ENCODE results near the gene KDM7A. TPM values are rescaled to one million over a fixed set of nuclear protein-coding genes. Genes with fewer than 3 reads are reported as not detected.

KDM7A gene
- polyA plus RNA-seq, 2 donors = 4.0 to 6.6 TPM

DNA sequence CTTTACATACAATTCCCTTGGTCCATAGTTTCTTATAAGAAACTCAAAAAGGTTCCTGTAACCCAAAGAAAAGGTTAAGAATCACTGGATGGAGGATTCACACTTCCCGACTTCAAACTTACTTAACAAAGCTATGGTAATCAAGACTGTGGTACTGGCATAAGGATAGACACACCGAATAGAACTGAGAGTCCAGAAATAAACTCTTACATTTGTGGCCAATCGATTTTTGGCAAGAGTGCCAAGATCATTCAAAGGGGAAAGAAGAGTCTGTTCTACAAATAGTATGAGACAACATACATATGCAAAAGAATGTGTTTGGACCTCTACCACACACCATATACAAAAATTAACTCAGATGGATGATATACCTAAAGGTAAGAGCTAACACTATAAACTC is 32.8 kb downstream of the KDM7A start:
- no peak overlapping the region for H3K4me3 ChIP-seq (ENCODE audit: low read depth in 1 of 2, low read length in 2 of 2)
- H3K9me3 ChIP-seq (ENCODE audit: control insufficient read depth in 2 of 2, insufficient read depth in 1 of 2, low read depth in 1 of 2, low read length in 1 of 2) = peaks cover 0 to 2% of the 10 kb centered on the region in 2 donors
- no peaks in the 10 kb centered on the region for H3K36me3 ChIP-seq (ENCODE audit: control insufficient read depth in 2 of 2, insufficient read depth in 2 of 2, low read length in 1 of 2)
- WGBS, 2 donors = 87% methylated on average over 3 of the region's 3 CpGs
- H3K27ac ChIP-seq (ENCODE audit: low read depth in 2 of 2, low read length in 1 of 2) = no peak overlapping the region
- H3K27me3 ChIP-seq (ENCODE audit: control insufficient read depth in 1 of 2, insufficient read depth in 2 of 2, low read length in 2 of 2) = no peaks in the 10 kb centered on the region
- no peaks in the 10 kb centered on the region for H3K4me1 ChIP-seq (ENCODE audit: control insufficient read depth in 2 of 2, insufficient read depth in 2 of 2, low read length in 1 of 2)

DNA sequence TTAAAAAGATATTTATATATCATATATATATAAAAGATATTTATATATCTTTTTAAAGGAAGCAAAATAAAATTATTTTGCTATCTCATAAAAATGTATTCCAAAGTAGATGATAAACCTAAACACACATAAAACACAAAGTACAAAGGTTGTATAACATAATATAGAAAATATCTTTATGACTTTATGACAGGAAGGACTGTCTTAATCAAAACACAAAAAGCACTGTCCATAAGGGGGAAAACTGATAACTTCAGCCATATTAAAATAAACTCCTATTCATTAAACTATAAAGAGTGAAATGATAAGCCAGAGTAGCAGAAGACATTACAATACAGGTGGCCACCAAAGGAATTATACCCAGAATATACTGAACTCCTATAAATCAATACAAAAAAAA is 34.8 kb downstream of the KDM7A start:
- Histone ChIP-seq H3K36me3 (ENCODE audit: control insufficient read depth in 2 of 2, insufficient read depth in 2 of 2, low read length in 1 of 2) (peaks cover 0 to 2% of the 10 kb centered on the region in 2 donors), H3K4me1 (ENCODE audit: control insufficient read depth in 2 of 2, insufficient read depth in 2 of 2, low read length in 1 of 2) (no peaks in the 10 kb centered on the region), H3K4me3 (ENCODE audit: low read depth in 1 of 2, low read length in 2 of 2) (no peak overlapping the region), H3K9me3 (ENCODE audit: control insufficient read depth in 2 of 2, insufficient read depth in 1 of 2, low read depth in 1 of 2, low read length in 1 of 2) (peaks cover 0 to 2% of the 10 kb centered on the region in 2 donors), H3K27ac (ENCODE audit: low read depth in 2 of 2, low read length in 1 of 2) (no peak overlapping the region), H3K27me3 (ENCODE audit: control insufficient read depth in 1 of 2, insufficient read depth in 2 of 2, low read length in 2 of 2) (no peaks in the 10 kb centered on the region)

DNA sequence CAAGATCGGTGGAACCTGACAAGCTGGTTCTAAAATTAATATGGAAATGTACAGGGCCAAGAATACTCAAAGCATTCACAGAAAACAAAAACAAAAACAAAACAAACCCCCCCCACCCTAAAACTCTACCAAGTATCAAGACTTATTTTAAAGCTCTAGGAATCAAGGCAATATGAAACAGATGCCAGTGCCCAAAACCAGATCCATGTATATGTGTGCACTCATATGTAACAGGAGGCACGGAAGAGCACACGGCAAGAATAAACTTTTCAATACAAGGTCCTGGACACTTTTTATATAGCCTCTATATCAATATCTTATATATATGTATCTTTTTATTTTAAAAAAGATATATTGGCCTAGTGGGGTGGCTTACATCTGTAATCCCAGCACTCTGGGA is 35.5 kb downstream of the KDM7A start:
- peaks cover 0 to 2% of the 10 kb centered on the region in 2 donors for H3K9me3 ChIP-seq (ENCODE audit: control insufficient read depth in 2 of 2, insufficient read depth in 1 of 2, low read depth in 1 of 2, low read length in 1 of 2)
- WGBS, 2 donors = 91 to 96% methylated on average over 3 of the region's 3 CpGs
- H3K4me1 ChIP-seq (ENCODE audit: control insufficient read depth in 2 of 2, insufficient read depth in 2 of 2, low read length in 1 of 2) = no peaks in the 10 kb centered on the region
- no peak overlapping the region for H3K27ac ChIP-seq (ENCODE audit: low read depth in 2 of 2, low read length in 1 of 2)
- H3K27me3 ChIP-seq (ENCODE audit: control insufficient read depth in 1 of 2, insufficient read depth in 2 of 2, low read length in 2 of 2) = no peaks in the 10 kb centered on the region
- peaks cover 0 to 2% of the 10 kb centered on the region in 2 donors for H3K36me3 ChIP-seq (ENCODE audit: control insufficient read depth in 2 of 2, insufficient read depth in 2 of 2, low read length in 1 of 2)
- H3K4me3 ChIP-seq (ENCODE audit: low read depth in 1 of 2, low read length in 2 of 2) = no peak overlapping the region

GRCh38 chr7:140137078-140137477 is 39.7 kb downstream of the KDM7A start:
- H3K27me3 ChIP-seq (ENCODE audit: control insufficient read depth in 1 of 2, insufficient read depth in 2 of 2, low read length in 2 of 2) = no peaks in the 10 kb centered on the region
- no peak overlapping the region for H3K4me3 ChIP-seq (ENCODE audit: low read depth in 1 of 2, low read length in 2 of 2)
- H3K9me3 ChIP-seq (ENCODE audit: control insufficient read depth in 2 of 2, insufficient read depth in 1 of 2, low read depth in 1 of 2, low read length in 1 of 2) = no peaks in the 10 kb centered on the region
- WGBS, 2 donors = 84 to 87% methylated on average over 2 of the region's 2 CpGs
- peaks cover 2 to 6% of the 10 kb centered on the region in 2 donors for H3K36me3 ChIP-seq (ENCODE audit: control insufficient read depth in 2 of 2, insufficient read depth in 2 of 2, low read length in 1 of 2)
- H3K4me1 ChIP-seq (ENCODE audit: control insufficient read depth in 2 of 2, insufficient read depth in 2 of 2, low read length in 1 of 2) = no peaks in the 10 kb centered on the region
- no peak overlapping the region for H3K27ac ChIP-seq (ENCODE audit: low read depth in 2 of 2, low read length in 1 of 2)

GRCh38 chr7:140136073-140136472 is 40.7 kb downstream of the KDM7A start:
- Histone ChIP-seq H3K36me3 (ENCODE audit: control insufficient read depth in 2 of 2, insufficient read depth in 2 of 2, low read length in 1 of 2) (peaks cover 2 to 6% of the 10 kb centered on the region in 2 donors), H3K27me3 (ENCODE audit: control insufficient read depth in 1 of 2, insufficient read depth in 2 of 2, low read length in 2 of 2) (no peaks in the 10 kb centered on the region), H3K9me3 (ENCODE audit: control insufficient read depth in 2 of 2, insufficient read depth in 1 of 2, low read depth in 1 of 2, low read length in 1 of 2) (no peaks in the 10 kb centered on the region)

DNA sequence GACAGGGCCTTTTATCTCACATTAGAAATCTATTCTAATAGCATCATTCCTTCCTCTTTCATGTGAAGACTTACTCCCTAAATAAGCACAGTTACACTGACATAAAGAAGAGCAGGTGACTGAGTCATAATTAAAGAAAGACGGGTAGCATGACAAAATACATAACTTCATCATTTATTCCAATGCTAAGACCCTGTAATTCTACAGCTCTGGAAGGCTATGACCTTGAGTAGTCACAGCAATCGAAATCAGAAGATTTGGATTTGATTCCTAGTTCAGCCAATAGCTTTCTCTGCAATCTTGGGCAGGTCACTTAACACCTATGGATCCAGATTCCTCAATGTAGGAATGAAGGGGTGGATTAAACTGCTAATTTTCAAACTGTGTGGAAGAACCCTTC is 42.7 kb downstream of the KDM7A start:
- peaks cover 2 to 6% of the 10 kb centered on the region in 2 donors for H3K36me3 ChIP-seq (ENCODE audit: control insufficient read depth in 2 of 2, insufficient read depth in 2 of 2, low read length in 1 of 2)

More at GRCh38 chr7:140136073-140136472, 40.7 kb downstream of the KDM7A start:
- no peak overlapping the region for H3K4me3 ChIP-seq (ENCODE audit: low read depth in 1 of 2, low read length in 2 of 2)
- no peaks in the 10 kb centered on the region for H3K4me1 ChIP-seq (ENCODE audit: control insufficient read depth in 2 of 2, insufficient read depth in 2 of 2, low read length in 1 of 2)
- no peak overlapping the region for H3K27ac ChIP-seq (ENCODE audit: low read depth in 2 of 2, low read length in 1 of 2)

DNA sequence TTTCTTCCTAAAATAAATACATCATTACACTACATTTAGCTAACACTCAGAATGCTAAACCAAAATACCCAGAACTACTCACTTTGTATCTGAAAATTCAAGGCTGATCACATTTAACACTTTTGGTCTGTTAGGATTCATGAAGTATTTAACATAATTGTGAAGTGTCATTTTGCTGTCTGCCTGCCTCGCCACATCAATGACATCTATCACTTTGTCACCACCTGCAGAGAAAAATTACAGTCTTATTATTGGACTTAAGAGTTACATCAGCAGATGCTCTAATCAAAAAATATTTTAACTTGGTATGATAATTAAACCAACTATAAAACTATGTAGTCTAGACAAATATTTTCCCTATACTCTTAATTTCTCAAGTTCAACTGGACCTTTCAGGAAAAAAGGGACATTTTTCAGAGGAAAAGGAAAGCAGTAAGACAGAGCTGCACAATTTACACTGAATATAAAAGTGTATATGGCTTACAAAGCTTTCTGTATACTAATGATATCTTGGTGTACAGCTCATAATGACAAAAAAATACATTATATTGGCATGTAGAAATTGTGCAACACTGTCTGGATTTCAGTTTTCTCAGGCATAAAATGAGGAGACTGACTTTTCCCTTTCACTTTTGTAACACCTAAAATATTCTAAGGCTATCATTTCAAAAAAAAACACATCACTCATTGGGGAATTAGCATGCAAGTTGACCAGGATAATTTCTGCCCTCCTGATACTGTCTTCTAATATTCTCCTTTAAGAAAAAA is 49.2 kb downstream of the KDM7A start:
- no peak overlapping the region for H3K27ac ChIP-seq (ENCODE audit: low read depth in 2 of 2, low read length in 1 of 2)
- no peaks in the 10 kb centered on the region for H3K27me3 ChIP-seq (ENCODE audit: control insufficient read depth in 1 of 2, insufficient read depth in 2 of 2, low read length in 2 of 2)
- H3K9me3 ChIP-seq (ENCODE audit: control insufficient read depth in 2 of 2, insufficient read depth in 1 of 2, low read depth in 1 of 2, low read length in 1 of 2) = no peaks in the 10 kb centered on the region
- peaks cover 0 to 7% of the 10 kb centered on the region in 2 donors for H3K36me3 ChIP-seq (ENCODE audit: control insufficient read depth in 2 of 2, insufficient read depth in 2 of 2, low read length in 1 of 2)
- H3K4me3 ChIP-seq (ENCODE audit: low read depth in 1 of 2, low read length in 2 of 2) = no peak overlapping the region
- H3K4me1 ChIP-seq (ENCODE audit: control insufficient read depth in 2 of 2, insufficient read depth in 2 of 2, low read length in 1 of 2) = no peaks in the 10 kb centered on the region
- 97 to 98% methylated on average over 1 of the region's 1 CpG for WGBS, 2 donors

More for the DNA sequence above, 42.7 kb downstream of the KDM7A start:
- H3K27ac ChIP-seq (ENCODE audit: low read depth in 2 of 2, low read length in 1 of 2) = no peak overlapping the region
- H3K4me1 ChIP-seq (ENCODE audit: control insufficient read depth in 2 of 2, insufficient read depth in 2 of 2, low read length in 1 of 2) = no peaks in the 10 kb centered on the region
- H3K9me3 ChIP-seq (ENCODE audit: control insufficient read depth in 2 of 2, insufficient read depth in 1 of 2, low read depth in 1 of 2, low read length in 1 of 2) = no peaks in the 10 kb centered on the region
- WGBS, 2 donors = 87 to 88% methylated on average over 2 of the region's 2 CpGs
- no peaks in the 10 kb centered on the region for H3K27me3 ChIP-seq (ENCODE audit: control insufficient read depth in 1 of 2, insufficient read depth in 2 of 2, low read length in 2 of 2)
- no peak overlapping the region for H3K4me3 ChIP-seq (ENCODE audit: low read depth in 1 of 2, low read length in 2 of 2)

DNA sequence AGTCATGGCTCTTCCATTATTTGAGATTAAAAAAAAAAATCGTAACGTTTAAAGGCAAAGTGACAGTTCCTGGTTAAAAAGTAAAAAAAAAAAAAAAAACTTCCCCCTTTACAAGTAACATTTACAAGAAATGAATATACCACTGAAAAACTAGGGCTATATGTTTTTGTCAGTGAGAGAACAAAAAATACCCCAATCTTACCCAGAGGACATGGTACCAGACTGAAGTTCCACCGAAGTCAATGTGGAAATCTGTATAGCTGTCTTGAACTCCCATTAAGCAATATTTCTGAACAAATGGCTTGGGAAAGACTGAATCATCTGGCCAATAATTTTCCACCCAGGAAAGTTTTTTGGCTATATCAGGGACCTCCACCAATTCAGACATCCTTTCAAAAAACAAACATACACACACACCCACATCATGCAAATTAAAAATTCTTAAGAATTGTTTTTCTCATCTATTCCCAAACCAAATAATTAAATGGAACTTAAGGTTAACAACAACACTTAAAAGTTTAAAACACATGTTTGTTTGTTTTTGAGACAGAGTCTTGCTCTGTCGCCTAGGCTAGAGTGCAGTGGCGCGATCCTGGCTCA is 50.2 kb downstream of the KDM7A start:
- no peak overlapping the region for H3K4me3 ChIP-seq (ENCODE audit: low read depth in 1 of 2, low read length in 2 of 2)
- 95 to 97% methylated on average over 6 of the region's 6 CpGs for WGBS, 2 donors
- no peaks in the 10 kb centered on the region for H3K27me3 ChIP-seq (ENCODE audit: control insufficient read depth in 1 of 2, insufficient read depth in 2 of 2, low read length in 2 of 2)
- peaks cover 2 to 4% of the 10 kb centered on the region in 2 donors for H3K36me3 ChIP-seq (ENCODE audit: control insufficient read depth in 2 of 2, insufficient read depth in 2 of 2, low read length in 1 of 2)
- no peaks in the 10 kb centered on the region for H3K9me3 ChIP-seq (ENCODE audit: control insufficient read depth in 2 of 2, insufficient read depth in 1 of 2, low read depth in 1 of 2, low read length in 1 of 2)
- no peaks in the 10 kb centered on the region for H3K4me1 ChIP-seq (ENCODE audit: control insufficient read depth in 2 of 2, insufficient read depth in 2 of 2, low read length in 1 of 2)
- no peak overlapping the region for H3K27ac ChIP-seq (ENCODE audit: low read depth in 2 of 2, low read length in 1 of 2)

DNA sequence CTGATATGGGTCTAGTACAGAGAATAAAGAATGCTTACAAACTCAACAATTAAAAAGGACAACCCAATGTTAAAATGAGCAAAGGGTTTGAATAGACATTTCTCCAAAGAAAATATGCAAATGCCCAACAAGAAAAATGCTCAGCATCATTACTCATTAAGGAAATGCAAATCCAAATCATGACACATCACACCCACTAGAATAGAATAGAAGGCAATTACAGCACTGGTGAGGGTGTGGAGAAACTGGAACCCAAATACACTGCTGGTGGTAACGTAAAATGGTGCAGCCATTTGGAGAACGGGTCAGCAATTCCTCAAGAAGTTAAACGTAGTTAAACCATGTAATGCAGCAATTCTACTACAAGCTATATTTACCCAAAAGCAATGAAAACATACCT is 53.8 kb downstream of the KDM7A start:
- H3K4me3 ChIP-seq (ENCODE audit: low read depth in 1 of 2, low read length in 2 of 2) = no peak overlapping the region
- peaks cover 2 to 4% of the 10 kb centered on the region in 2 donors for H3K36me3 ChIP-seq (ENCODE audit: control insufficient read depth in 2 of 2, insufficient read depth in 2 of 2, low read length in 1 of 2)
- 93 to 95% methylated on average over 3 of the region's 3 CpGs for WGBS, 2 donors

DNA sequence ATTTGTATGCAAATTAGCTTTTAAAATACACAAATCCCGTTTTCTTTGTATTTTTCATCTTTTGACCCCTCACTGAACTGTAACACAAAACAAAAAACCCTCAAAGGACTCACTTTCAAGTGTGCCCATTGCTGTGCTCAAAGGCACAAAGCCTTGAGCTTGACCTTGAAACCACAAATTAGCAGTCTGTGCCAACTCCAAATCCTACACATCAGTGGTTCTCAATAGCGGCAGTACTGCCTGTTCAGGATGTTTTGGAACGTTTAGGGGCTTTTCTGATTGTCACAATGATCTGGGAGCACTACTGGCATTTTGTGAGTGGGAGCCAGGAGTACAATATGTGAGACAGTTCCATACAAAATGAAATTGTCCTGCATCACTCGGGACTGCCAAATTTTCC is 55.5 kb downstream of the KDM7A start:
- Histone ChIP-seq H3K4me3 (ENCODE audit: low read depth in 1 of 2, low read length in 2 of 2) (no peak overlapping the region), H3K9me3 (ENCODE audit: control insufficient read depth in 2 of 2, insufficient read depth in 1 of 2, low read depth in 1 of 2, low read length in 1 of 2) (no peaks in the 10 kb centered on the region), H3K27me3 (ENCODE audit: control insufficient read depth in 1 of 2, insufficient read depth in 2 of 2, low read length in 2 of 2) (no peaks in the 10 kb centered on the region), H3K36me3 (ENCODE audit: control insufficient read depth in 2 of 2, insufficient read depth in 2 of 2, low read length in 1 of 2) (peaks cover 0 to 4% of the 10 kb centered on the region in 2 donors), H3K4me1 (ENCODE audit: control insufficient read depth in 2 of 2, insufficient read depth in 2 of 2, low read length in 1 of 2) (no peaks in the 10 kb centered on the region), H3K27ac (ENCODE audit: low read depth in 2 of 2, low read length in 1 of 2) (no peak overlapping the region)
- 47 to 54% methylated on average over 4 of the region's 4 CpGs for WGBS, 2 donors

More for the DNA sequence above, 53.8 kb downstream of the KDM7A start:
- Histone ChIP-seq H3K27ac (ENCODE audit: low read depth in 2 of 2, low read length in 1 of 2) (no peak overlapping the region), H3K9me3 (ENCODE audit: control insufficient read depth in 2 of 2, insufficient read depth in 1 of 2, low read depth in 1 of 2, low read length in 1 of 2) (no peaks in the 10 kb centered on the region), H3K27me3 (ENCODE audit: control insufficient read depth in 1 of 2, insufficient read depth in 2 of 2, low read length in 2 of 2) (no peaks in the 10 kb centered on the region), H3K4me1 (ENCODE audit: control insufficient read depth in 2 of 2, insufficient read depth in 2 of 2, low read length in 1 of 2) (no peaks in the 10 kb centered on the region)
